HepG2 (cell line): ENCODE data around the gene TMEM9B.

Experiments used
- CHD2 ChIP-seq: IDR thresholded peaks from 2 replicates; pipeline ENCODE4 v1.6.1; 2011; ENCODE audit warnings: low read depth, low read length, improper control_type of control experiment
- CREBL2 ChIP-seq: sonication (generic); formaldehyde crosslinking; IDR thresholded peaks from 2 replicates; pipeline ENCODE4 v1.8.1; 2023; ENCODE audit warnings: missing genetic modification reagents, mild to moderate bottlenecking, borderline replicate concordance
- CTCF ChIP-seq: sonication (generic); formaldehyde crosslinking; IDR thresholded peaks from 2 replicates; pipeline ENCODE4 v1.5.0; 2020; ENCODE audit warnings: mild to moderate bottlenecking, missing genetic modification reagents, moderate library complexity
- ELF4 ChIP-seq: sonication (generic); formaldehyde crosslinking; IDR thresholded peaks from 2 replicates; pipeline ENCODE4 v1.5.0; 2020; ENCODE audit warnings: missing genetic modification reagents, mild to moderate bottlenecking, moderate library complexity, borderline replicate concordance
- EZH2 ChIP-seq: conservative IDR thresholded peaks from 2 replicates; pipeline ENCODE4 v1.6.1; 2012; ENCODE audit warnings: mild to moderate bottlenecking, low read depth, low read length, moderate library complexity
- KLF16 ChIP-seq, 2 experiments: sonication (generic) in 1 of 2; formaldehyde crosslinking in 1 of 2; IDR thresholded peaks; 2 replicates each; pipeline versions ENCODE4 v1.6.1 to v1.8.0; 2016 to 2023; ENCODE audit warnings: missing genetic modification reagents in 2 of 2, missing compliant biosample characterization in 1 of 2
- NR3C1 ChIP-seq: sonication (generic); formaldehyde crosslinking; IDR thresholded peaks from 2 replicates; pipeline ENCODE4 v1.4.0; 2020; ENCODE audit warnings: missing genetic modification reagents
- POLR2AphosphoS5 ChIP-seq: IDR thresholded peaks from 2 replicates; pipeline ENCODE4 v1.6.1; 2012; ENCODE audit warnings: low read depth, low read length
- PRDM15 ChIP-seq: sonication (generic); formaldehyde crosslinking; IDR thresholded peaks from 2 replicates; pipeline ENCODE4 v1.4.0; 2020; ENCODE audit warnings: missing genetic modification reagents
- SP2 ChIP-seq: sonication (generic); formaldehyde crosslinking; IDR thresholded peaks from 2 replicates; pipeline ENCODE4 v1.5.1; 2020; ENCODE audit warnings: mild to moderate bottlenecking, missing genetic modification reagents
- ZBTB40 ChIP-seq, 2 experiments: fragments of 450-650 bp in 1 of 2; sonication (generic) in 1 of 2; formaldehyde crosslinking in 1 of 2; IDR thresholded peaks; 2 replicates each; pipeline versions ENCODE4 v1.6.1 to v1.8.0; 2016 to 2022; ENCODE audit warnings: antibody characterized with exemption in 1 of 2, mild to moderate bottlenecking in 1 of 2, missing genetic modification reagents in 1 of 2

- TF ChIP-seq CREBL2: no peak
- TF ChIP-seq PRDM15 (CRISPR knock-in tag): no peak
- no peak for TF ChIP-seq NR3C1 (CRISPR knock-in tag)
- no peak for TF ChIP-seq ELF4 (CRISPR knock-in tag)
- no peak for TF ChIP-seq CHD2
- no peak for TF ChIP-seq KLF16 (CRISPR knock-in tag; IDR thresholded peaks at IDR 0.05)
- TF ChIP-seq CTCF: no peak
- no peak for TF ChIP-seq SP2 (CRISPR knock-in tag)
- TF ChIP-seq POLR2AphosphoS5: no peak
- TF ChIP-seq EZH2: no peak
- no peak for TF ChIP-seq ZBTB40 (IDR thresholded peaks at IDR 0.05)
- TF ChIP-seq ZBTB40 (CRISPR knock-in tag; IDR thresholded peaks at IDR 0.05): no peak
Measured at GRCh38 chr11:8997451-8997850, 33.2 kb upstream of the TMEM9B start.
